ENCODE data around the gene KRT85. TPM values are rescaled to one million over a fixed set of nuclear protein-coding genes. Genes with fewer than 3 reads are reported as not detected.

Gene KRT85
- total and polyA plus RNA-seq, 2 of the 13 experiments (the other 11 are each of a cell fraction or from before 2014, with no cell fraction given), result not detected

DNA sequence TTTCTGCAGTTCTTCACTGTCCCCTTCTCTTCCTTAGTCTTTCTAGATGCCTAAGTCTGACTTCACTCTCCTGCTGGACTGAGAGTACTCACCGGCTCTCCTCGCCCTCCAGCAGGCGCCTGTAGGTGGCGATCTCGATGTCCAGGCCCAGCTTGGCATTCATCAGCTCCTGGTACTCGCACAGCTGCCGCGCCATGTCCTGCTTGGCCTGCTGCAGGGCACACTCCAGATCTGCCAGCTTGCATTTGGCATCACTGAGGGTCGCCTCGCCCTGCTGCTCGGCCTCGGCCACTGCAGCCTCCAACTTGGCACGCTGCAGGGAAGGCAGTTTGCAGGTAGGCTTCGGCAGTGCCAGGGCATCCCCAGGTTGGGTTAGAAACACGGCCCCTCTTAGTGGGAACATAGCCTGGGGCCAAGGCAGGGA is 13.0 kb upstream of the KRT85 start:
- intact Hi-C loops (cut with micrococcal nuclease; ENCODE audit: unreplicated experiment), result no loop called here
- Histone ChIP-seq H3K4me3 (replicated peaks in 1 of 3; ENCODE audit: insufficient read depth in 1 of 3, low read depth in 2 of 3, low read length in 3 of 3) (no peak overlapping the region), H3K9me3 (ENCODE audit: low read length) (no peaks in the 10 kb centered on the region), H3K9ac (ENCODE audit: insufficient read depth, low read depth, low read length) (no peak overlapping the region), H2AFZ (ENCODE audit: low read length) (no peak overlapping the region), H4K20me1 (ENCODE audit: insufficient read depth, low read length) (no peaks in the 10 kb centered on the region), H3K36me3 (replicated peaks in 1 of 2; ENCODE audit: control insufficient read depth in 1 of 2, insufficient read depth in 2 of 2, low read length in 2 of 2) (no peaks in the 10 kb centered on the region), H3K4me2 (ENCODE audit: low read depth, low read length) (no peak overlapping the region), H3K27ac (ENCODE audit: extremely low read length, insufficient read depth, low read length) (no peak overlapping the region), H3K79me2 (ENCODE audit: insufficient read depth, low read length) (no peaks in the 10 kb centered on the region), H3K4me1 (ENCODE audit: insufficient read depth, low read length) (no peaks in the 10 kb centered on the region), H3K27me3 (ENCODE audit: control insufficient read depth in 1 of 2, insufficient read depth in 2 of 2, low read length in 2 of 2) (peaks cover 6 to 17% of the 10 kb centered on the region in 2 experiments; a peak in 3 of 5 replicates)
- in situ Hi-C loops (cut with HindIII; ENCODE audit: extremely low pct_ligation_motif_present, low pct_unique_long_range_greater_than_20kb), result loop anchor here (25.0 kb wide), 1 partner anchor 607 kb away; no protein-coding TSS in a partner anchor
- FAIRE-seq (no peak), DNase-seq (ENCODE audit: low spot score) (no peak), ATAC-seq (peak; percentile 66)
- 3% methylated on average over 6 of the region's 15 CpGs for WGBS (ENCODE audit: low lambda C conversion rate)
- TF ChIP-seq ZNF572 (CRISPR knock-in tag; IDR thresholded peaks at IDR 0.05) (no peak), ZNF232 (CRISPR knock-in tag; IDR thresholded peaks at IDR 0.05; ENCODE audit: borderline replicate concordance) (no peak), GATAD1 (CRISPR knock-in tag; IDR thresholded peaks at IDR 0.05) (no peak), SOX5 (CRISPR knock-in tag; IDR thresholded peaks at IDR 0.05; ENCODE audit: borderline replicate concordance) (no peak), ZFP36L1 (CRISPR knock-in tag; IDR thresholded peaks at IDR 0.05) (no peak), FOXA1 (IDR thresholded peaks at IDR 0.05) (no peak), FOXA1 (CRISPR knock-in tag; IDR thresholded peaks at IDR 0.05) (no peak), FOXC1 (CRISPR knock-in tag; IDR thresholded peaks at IDR 0.05; ENCODE audit: borderline replicate concordance) (no peak), ZNF687 (CRISPR knock-in tag; IDR thresholded peaks at IDR 0.05) (0 out of 2 replicates have a peak, but pooled peaks have one; percentile 19), CTCF (CRISPR knock-in tag; IDR thresholded peaks at IDR 0.05) (peak; percentile 56), GTF2F1 (IDR thresholded peaks at IDR 0.05; ENCODE audit: low read length) (no peak), GABPA (IDR thresholded peaks at IDR 0.05; ENCODE audit: low read depth, low read length) (no peak), GABPA (CRISPR knock-in tag; IDR thresholded peaks at IDR 0.05; ENCODE audit: low read depth) (no peak)
- TF ChIP-seq, protein P1, sequence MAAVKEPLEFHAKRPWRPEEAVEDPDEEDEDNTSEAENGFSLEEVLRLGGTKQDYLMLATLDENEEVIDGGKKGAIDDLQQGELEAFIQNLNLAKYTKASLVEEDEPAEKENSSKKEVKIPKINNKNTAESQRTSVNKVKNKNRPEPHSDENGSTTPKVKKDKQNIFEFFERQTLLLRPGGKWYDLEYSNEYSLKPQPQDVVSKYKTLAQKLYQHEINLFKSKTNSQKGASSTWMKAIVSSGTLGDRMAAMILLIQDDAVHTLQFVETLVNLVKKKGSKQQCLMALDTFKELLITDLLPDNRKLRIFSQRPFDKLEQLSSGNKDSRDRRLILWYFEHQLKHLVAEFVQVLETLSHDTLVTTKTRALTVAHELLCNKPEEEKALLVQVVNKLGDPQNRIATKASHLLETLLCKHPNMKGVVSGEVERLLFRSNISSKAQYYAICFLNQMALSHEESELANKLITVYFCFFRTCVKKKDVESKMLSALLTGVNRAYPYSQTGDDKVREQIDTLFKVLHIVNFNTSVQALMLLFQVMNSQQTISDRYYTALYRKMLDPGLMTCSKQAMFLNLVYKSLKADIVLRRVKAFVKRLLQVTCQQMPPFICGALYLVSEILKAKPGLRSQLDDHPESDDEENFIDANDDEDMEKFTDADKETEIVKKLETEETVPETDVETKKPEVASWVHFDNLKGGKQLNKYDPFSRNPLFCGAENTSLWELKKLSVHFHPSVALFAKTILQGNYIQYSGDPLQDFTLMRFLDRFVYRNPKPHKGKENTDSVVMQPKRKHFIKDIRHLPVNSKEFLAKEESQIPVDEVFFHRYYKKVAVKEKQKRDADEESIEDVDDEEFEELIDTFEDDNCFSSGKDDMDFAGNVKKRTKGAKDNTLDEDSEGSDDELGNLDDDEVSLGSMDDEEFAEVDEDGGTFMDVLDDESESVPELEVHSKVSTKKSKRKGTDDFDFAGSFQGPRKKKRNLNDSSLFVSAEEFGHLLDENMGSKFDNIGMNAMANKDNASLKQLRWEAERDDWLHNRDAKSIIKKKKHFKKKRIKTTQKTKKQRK (IDR thresholded peaks at IDR 0.05; ENCODE audit: low read length), result no peak
- ChIA-PET CTCF (ENCODE audit: low intra/inter-chr PET ratio, low total read pairs) (no interaction called here), POLR2A (no interaction called here)
- BruUV-seq (replicated peaks), result no TSS peak
